Stimulated activated CD8-positive, alpha-beta memory T cell treated with anti-CD3 and anti-CD28 coated beads, Interleukin-7, amount 100 ng/mL, for 48 hours (primary cell): Measurements from ENCODE around the gene PJA1.
A peak's percentile ranks its signal among the peaks of the same experiment; 100 is the strongest.

Experiments used
- DNase-seq, 2 donors: peaks; one replicate each; pipeline ENCODE4 v3.0.0-alpha.2; 2020; ENCODE audit warnings: low read depth in 1 of 2; ENCODE audit errors: extremely low read depth in 1 of 2

PJA1 gene

DNA sequence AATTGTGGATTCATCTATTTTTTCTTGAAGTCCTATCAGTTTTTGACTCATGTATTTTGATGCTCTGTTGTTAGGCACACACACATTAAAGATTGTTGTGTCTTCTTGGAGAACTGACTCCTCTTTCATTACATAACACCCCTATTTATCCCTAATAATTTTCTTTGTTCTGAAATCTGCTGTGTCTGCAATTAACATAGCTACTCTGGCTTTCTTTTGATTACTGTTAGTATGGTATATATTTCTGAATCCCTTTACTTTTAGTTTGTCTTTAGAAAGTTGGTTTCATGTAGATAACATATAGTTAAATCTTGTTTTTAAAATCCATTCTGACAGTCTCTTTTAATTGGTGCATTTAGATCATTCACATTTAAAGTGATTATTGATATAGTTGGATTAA is 5.1 kb upstream of the PJA1 start:
- DNase-seq: no peak

DNA sequence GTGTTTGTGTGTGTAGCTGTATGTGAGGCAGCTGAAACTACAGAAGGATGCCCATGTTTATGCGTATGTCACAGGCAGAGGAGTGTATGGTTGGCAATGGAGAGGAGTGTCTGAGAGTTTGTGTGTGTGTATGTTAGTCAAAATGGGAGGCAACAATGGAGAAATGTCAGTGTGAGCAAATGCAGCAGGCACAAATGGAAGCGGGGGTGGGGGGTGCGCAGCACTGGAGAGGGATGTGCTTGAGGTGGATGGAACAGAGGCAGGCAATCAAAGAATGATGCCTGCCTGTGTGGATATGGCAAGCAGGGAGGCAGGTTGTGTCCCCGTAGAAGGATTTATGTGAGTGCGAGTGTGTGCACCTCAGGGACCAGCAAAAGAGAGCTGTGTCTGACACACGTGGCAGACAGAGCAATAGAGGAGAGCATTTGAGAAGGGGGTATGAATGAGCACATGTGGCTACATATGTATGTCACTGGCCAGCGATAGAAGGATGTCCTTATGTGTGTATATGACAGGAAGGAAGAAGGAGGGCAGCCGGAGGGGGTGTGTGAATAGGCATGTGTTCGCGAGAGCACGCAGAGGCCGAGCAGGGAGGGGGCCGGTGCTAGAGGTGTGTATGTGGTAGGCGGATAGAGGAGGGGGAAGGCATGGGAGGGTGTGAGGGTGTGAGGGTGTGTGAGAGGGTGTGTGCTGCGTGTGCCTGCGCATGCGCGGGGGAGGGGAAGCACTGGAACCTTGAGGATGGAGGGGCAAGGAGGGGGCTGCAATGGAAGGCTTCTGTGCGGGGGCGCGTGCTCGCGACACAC is 1.1 kb downstream of the PJA1 start:
- peak in 1 of 2 donors; percentile 26 for DNase-seq

DNA sequence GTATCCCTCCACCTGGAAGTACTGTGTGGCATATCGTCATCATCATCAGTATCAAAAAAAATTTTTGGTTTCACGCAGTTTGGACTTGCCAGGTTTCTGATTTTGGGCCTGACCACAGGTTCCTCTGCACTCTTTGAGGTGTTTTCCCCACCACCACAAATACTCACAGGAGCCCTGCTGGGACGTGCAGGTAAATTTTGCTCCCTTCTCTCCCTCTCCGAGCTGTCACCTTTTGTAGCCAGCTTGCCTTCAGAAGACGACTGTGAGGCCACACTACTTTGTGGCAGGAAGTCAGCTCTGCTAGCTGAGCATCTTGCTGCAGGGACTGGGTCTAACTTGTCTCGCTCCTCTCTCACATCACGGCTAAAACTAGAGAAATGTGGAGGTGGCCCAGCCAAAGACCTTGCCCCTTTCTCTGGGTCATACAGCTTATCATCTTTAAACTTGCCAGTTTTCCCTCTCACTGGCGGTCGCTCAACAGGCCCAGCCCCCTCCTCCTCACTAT is 2.8 kb downstream of the PJA1 start:
- no peak for DNase-seq

DNA sequence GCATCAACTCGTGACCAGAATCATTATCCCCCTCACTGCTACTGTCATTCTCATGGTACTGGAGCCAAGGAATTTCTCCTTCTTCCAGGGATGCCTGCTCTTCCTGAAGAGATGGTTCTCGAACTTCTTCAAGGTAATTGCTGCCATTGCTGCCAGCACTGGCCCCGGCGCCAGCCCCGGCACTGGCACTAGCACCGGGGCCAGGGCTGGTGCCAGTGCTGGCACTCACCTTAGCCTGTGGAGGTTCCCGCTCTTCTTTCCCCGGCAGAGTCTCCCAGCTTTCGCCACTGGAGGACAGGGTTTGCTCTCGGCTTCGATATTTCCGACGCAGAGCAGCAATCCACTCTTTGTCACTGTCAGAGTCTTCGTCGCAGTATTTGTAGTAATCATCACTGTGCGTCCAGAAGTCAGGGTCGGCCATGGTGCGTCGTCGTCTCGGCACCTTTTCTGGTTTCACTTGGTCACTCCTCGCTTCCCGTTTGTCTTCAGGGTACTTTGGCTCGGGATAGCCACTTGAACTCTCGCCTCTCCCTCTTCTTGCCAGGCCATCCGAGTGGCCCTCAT is 3.4 kb downstream of the PJA1 start:
- DNase-seq: no peak

DNA sequence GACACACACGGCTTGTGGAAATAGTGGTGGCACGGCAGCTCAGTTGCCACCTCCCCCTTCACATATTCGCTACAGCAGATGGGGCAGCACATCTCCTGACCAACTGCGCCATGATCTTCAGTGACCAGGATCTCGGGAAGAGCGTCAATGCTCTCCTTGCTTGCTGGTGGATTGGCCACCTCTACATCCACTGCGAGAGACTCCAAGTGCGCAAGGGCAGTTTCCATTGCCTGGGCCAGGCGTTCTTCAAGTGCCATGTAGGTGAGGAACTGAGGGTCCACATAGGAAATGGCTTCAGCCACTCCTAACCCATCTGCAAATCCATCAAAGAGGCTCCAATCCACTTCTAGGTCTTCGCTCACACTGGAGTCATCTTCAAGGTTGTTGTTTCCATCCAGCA is 3.9 kb downstream of the PJA1 start:
- no peak for DNase-seq

DNA sequence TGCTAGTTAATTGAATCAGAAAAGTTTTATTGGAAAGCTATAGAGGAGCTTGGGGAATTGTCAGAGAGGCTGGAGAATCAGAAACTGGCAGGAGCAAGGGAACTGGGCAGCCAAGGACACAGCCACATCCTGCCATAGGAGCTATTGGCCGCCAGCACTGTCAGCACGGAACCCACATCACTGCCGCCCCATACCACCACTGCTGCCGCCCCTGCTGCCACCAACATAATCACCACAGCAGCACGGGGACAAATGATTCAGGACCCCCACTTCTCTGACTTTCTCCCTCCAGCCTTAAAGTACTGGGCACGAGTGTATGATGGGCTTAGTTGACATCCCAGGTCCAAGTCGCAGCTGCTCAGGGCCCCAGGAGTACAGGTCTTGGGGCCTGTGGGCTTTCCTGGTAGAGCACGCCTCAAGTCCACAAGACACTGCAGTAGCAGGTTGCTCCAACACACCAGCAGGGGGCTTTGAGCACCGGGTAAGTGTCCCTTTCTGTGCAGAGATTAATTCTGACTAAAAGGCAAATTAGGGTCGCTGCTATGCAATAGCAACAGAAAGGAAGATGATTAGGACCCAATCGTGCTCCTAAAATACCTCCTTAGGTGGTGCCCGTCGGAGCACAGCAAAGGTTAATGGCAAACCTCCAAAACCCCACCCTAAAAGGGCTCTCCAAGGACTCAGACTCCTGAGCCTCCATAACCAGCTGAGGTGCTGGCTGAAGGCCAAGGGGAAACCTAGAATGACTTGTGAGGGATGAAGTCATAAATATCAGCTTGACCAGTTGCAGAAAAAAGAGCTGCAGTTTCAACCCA is 6.9 kb downstream of the PJA1 start:
- no peak for DNase-seq

DNA sequence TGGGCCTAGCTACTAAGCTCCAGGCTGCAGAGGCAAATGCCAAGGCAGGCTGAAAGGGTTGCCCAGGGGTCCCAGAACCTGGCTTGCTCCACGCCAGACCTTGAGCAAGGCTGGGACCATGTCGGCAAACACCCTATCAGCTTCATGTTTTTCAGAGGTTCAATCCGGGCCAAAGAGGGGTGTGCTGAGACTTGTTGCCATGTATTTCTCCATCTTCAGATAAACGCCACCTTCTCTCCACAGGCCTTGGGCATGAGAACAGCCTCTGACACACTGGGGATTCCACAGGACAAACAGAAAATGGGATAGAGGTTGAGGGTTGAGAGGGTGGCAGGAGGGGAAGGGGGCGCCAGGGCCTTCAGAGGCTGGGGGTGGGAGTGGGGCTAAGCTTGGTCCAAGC is 8.6 kb downstream of the PJA1 start:
- DNase-seq: no peak

DNA sequence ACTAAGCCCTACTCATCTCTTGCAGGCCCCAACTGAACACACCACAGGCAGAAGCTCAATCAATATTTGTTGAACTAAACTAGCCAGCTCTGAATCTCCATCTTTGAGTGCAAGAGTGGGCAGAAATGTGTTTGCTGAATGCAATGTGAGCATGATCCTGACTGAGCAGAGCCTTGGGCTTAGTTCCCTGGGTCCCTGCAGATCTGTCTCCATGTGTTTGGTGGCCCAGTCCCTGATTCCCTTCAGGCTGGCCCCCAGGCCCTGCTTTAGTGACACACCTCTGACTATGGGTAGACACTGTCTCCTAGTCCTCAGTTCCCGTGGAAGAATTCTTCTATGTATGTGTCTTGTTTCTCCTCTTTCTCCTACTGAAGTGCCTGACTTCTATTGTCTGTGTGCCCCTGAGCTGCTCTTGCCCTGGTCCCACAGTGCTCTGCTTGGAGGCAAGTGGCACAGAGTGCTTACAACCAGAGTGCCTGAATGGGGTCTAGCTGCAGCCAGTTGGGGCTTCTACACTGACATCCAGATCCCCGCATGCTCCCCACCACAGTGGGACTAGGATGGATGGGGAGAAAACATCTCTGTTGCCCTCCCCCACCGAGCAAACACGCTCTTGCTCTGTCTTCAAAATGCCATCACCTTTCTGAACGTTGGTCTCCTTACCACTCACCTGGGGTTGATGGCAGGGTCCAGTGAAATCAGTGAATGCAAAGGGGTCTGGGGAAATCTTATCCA is 9.3 kb downstream of the PJA1 start:
- DNase-seq: no peak

DNA sequence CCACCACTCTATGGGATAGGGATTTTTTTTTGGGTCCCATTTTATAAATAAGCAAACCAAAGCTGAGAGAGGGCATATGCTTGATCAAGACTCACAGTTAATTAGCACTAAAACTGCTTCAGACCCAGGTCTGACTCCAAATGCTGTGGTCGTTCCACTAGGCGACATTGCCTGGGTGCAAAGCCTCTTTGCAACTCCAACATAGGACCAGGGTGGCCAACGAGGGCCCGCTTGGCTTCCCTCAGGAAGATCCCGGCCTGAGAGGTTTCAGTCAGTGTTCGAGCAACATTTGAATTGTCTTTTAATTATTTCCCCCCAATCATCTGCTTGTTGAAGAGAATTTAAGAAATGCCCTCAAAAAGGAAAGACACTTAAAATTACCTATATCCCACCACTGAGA is 11.2 kb downstream of the PJA1 start:
- DNase-seq: no peak

DNA sequence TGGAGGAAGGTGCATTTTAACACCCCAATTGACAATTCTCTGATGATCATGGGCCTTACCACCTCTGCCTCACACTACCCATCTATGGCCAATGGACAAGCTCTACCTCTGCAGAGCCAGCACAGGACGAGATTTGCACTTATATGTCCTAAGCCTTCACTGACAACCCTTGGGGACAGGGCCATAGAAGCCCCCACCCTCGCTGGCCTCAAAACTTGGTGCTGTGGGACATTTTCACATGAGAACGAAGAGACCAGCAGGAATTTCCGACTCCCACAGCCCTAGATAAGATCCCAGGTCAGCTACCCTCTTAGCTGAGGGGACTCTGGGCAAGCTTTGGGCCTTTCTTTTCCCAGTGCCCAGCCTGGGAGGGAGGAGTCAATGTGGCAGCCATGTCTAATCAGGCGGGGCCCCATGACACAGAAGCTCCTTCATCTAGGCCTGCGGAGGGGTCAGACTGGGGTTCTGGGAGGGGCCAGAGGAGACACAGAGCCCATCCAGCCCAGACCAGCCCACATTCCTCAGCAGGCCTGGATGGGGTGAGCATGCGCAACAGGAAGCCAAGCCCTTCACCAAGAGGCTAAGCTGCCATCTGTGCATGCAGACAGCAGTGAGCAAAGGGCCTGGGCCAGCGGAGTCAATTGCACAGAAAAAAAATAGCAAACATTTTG is 12.1 kb downstream of the PJA1 start:
- no peak for DNase-seq

DNA sequence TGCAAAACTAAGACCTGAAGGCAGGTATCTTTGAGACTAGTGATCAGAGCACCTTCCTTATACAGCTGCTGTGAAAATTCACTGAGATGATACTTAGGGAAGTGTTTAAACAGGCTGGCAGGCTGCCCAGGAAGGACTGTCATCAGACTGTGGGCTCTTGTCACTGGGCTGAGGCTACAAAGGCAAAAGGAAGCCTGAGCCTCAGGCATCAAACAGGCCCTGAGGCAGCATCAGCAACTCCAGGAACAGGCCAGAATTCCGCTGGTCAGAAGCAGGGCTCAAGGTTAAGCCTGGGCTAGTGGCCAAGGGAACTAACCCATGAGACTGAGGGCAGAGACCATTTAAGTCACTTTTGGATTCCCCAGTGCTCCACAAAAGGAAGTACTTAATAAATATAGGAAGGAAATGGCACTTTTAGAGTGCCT is 12.8 kb downstream of the PJA1 start:
- no peak for DNase-seq

DNA sequence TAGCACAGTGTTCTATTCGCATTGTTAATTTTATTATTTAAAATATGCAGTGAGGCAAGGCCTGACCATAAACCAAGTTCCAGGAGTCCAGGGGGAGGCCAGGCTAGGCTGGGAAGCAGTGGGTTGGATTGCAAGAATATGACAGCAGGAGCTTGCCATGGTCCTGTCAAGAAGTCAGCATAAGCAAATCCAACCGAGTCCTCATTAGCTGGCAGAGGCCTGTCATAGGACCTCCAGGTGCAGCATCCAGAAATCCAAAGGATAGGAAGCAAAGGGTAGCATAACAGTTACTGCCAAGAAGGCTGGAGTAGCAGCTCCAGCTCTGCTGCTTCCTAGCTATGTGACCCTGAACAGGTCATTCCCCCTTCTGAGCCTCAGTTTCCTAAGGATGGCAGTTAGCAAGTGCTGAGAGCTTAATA is 13.4 kb downstream of the PJA1 start:
- no peak for DNase-seq

DNA sequence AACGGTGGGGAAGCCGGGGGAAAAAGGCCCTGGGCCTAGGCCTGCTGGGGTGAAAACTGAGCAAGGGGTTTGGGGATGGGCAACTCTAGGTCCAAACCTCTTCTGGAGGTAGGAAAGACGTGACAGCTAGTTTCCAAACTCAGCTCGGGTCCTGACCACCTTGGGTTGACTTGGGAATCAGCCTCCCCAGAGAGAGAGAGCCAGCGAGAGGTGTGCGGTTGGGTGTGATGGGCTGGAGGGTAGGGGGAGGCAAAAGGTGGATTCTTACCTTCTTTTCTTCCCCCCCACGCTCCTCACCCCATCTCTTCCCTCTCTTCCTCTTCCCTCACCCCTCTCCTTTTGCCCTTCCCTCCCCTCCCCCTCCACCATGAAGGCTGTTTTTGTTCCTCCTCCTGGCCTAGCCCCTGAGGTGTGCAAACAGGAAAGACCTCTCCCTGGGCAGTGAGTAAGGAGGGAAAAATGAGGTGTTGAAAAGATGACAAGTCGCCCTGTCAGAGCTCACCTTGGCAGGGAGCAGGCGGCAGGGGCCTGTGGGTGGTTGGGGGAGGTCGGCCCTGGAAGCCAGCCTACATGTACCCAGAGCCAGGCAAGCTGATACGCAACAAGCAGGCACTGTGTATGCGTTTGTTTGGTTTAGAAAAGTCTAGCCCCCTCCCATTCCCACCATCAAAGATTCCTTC is 14.8 kb downstream of the PJA1 start:
- no peak for DNase-seq

DNA sequence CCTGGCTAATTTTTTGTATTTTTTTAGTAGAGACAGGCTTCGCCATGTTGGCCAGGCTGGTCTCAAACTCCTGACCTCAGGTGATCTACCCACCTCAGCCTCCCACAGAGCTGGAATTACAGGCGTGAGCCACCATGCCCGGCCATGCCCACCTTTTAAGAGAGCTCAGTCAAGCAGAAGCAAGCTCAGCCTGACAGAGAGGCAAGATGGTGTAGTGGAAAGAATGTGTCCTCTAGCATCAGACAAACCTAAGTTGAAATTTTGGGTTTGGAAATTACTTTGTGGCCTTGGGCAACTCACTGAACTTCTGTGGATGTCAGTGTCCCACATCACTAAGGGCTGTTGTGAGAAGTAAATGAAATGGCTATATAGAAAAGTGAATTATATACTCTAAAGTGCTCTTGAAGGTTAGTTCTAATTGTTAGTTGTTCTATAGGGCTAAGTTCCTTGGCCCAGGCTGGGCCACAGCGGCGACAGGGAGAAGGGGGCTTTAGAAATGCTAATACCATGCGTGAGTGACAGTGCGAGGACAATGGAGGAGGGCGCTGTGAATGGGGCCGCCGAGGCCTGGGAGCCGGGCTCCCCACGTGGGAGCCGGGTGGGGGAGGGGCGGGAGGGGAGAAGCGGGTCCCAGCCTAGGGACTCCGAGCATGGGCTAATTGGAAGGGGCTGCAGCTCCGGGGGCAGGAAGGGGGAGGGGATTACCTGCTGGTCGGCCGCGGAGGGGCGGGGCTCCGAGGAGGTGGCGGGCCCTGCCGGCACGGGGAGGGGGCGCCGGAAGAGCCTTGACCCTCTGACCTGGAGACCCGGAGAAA is 15.6 kb downstream of the PJA1 start:
- DNase-seq: no peak

DNA sequence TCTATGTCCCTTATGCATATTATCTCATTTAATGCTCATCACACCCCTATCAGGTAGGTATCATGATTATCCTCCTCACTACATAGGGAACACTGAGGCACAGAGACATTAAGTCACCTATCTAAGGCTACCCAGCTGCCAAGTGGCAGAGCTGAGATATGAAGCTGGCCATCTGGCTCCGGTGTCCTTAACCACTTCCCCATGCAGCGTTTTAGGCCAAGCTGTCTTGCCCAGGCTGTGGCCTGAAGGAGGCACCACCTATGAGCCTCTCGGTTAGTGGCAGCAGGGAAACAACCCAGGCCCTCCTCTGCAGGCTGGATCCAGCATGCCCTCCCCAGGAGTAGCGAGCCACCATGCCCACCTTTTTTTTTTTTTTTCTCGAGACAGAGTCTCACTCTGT is 16.3 kb downstream of the PJA1 start:
- no peak for DNase-seq

DNA sequence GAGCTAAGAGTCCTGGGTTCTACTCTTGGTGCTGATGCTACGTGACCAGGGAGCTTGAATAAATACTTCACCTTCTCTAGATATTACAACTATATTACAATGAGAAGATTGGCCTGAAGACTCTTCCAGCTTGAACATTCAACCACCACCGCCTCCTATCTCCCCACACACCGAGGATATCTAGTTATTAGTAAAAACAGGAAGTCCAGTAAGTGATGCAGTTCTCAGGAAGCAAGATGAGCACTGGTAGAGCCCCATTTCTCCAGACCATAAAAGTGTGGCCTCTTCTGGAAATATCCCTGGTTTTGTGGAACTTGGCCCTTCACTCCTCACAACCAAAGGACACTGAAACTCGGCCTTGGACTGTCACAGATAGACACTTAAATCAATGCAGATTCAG is 18.5 kb downstream of the PJA1 start:
- DNase-seq: no peak

DNA sequence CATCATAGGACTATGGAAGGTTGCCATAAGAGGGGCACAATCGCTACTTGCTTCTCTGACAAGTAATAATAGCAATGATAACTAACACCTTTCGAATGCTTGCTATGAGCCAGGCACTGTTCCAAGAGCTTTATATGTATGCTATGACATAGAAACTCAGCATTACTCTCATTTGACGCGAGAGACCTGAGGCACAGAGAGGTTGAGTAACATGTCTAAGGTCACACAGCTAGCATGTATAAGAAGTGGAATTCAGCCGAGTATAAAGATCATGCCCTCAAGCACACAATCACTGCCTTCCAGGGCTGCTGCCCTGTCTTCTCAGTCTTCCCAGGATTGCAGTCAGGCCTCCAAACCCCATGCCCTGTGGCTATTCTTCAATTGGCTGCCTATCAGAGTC is 19.5 kb downstream of the PJA1 start:
- no peak for DNase-seq

DNA sequence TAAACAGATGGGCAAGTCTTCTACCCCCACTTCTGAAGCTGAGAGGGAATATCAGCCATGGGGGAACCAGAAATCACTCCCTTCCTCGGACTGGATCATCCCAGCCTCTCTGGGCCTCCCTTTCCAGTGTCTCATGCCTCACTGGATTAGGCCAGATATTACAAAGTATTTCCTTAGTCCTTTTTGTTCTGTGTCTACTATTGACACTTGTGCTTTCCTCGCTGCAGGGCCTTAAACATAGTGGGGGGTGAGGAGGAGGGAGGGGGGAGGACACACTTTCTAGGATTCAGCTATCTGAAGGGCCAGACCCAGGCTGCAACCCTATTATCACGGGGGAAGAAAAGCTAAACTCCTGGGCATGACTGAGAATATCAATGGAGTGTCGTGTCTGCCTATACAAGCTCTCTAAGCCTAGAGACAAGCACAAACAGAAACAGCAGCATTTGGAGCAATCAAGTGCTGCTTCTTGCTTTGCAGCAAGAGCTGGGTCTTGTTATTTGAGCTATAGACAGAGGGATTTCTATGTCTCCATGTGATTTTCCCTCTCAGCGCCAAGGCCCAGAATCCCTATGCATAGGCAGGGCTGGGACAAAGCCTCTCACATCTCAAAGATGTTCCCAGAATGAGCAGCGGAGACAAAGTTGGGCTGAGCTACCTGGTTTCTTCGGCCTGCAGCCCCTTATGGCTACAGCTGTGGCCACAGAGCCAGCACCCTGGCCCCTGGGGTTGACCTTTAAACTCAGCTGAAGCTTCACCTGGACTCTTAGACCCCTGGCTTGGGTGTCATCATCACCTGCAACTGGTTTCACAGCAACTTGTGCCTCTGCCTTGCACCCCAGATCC is 20.2 kb downstream of the PJA1 start:
- no peak for DNase-seq
